Gastroesophageal sphincter (tissue), 4 donors: Measurements from ENCODE around the gene GJB3. TPM values are rescaled to one million over a fixed set of nuclear protein-coding genes. Genes with fewer than 3 reads are reported as not detected.

ENCODE experiments used
- ATAC-seq: fragments of 150-250 bp; one replicate; pipeline ENCODE4 v1.9.1; 2016; ENCODE audit warnings: mild to moderate bottlenecking, moderate library complexity
- H3K27ac ChIP-seq, 4 donors: fragments of 200-600 bp; sonication (generic) in 3 of 4; 1 replicate in 3 of 4; 2 replicates in 1 of 4; pipeline ENCODE4 v1.5.1; 2016 to 2019
- H3K27me3 ChIP-seq: fragments of 200-600 bp; sonication (generic); one replicate; pipeline ENCODE4 v1.5.1; 2019
- H3K36me3 ChIP-seq, 2 donors: fragments of 200-600 bp; sonication (generic); one replicate each; pipeline ENCODE4 v1.5.1; 2019; ENCODE audit warnings: control low read depth in 1 of 2
- H3K4me1 ChIP-seq, 3 donors: fragments of 200-600 bp; sonication (generic); 1 replicate in 2 of 3; 2 replicates in 1 of 3; pipeline ENCODE4 v1.5.1; 2016 to 2019; ENCODE audit warnings: control low read depth in 2 of 3
- H3K4me3 ChIP-seq, 2 donors: fragments of 200-600 bp; sonication (generic); one replicate each; pipeline ENCODE4 v1.5.1; 2019; ENCODE audit warnings: mild to moderate bottlenecking in 1 of 2, moderate library complexity in 1 of 2
- H3K9me3 ChIP-seq, 3 donors: fragments of 200-600 bp; sonication (generic); one replicate each; pipeline ENCODE4 v1.5.1; 2017 to 2019; ENCODE audit warnings: control low read depth in 2 of 3
- EP300 ChIP-seq: sonication (generic); formaldehyde crosslinking; IDR thresholded peaks from one replicate; pipeline ENCODE4 v1.6.1; 2017; ENCODE audit warnings: antibody characterized with exemption, mild to moderate bottlenecking
- POLR2A ChIP-seq, 2 donors: fragments of 450-650 bp; IDR thresholded peaks; one replicate each; pipeline ENCODE4 v1.6.1; 2017; ENCODE audit warnings: antibody characterized with exemption in 2 of 2, mild to moderate bottlenecking in 2 of 2, moderate library complexity in 1 of 2
- POLR2AphosphoS5 ChIP-seq: sonication (generic); formaldehyde crosslinking; IDR thresholded peaks from one replicate; pipeline ENCODE4 v1.6.1; 2017; ENCODE audit warnings: antibody characterized with exemption
- WGBS, 2 donors: methylation state at CpG; one replicate each; pipeline ENCODE4 v1.1.5; 2018; ENCODE audit warnings: low coverage in 1 of 2; 5-methylcytosine and 5-hydroxymethylcytosine counted together
- total RNA-seq, 4 donors: library from RNA; depleted of rRNA; stranded (reverse); fragments of >200 nt; gene quantifications; one replicate each; pipeline ENCODE4 v1.1.0, GENCODE V29; 2016
- TF ChIP-seq, protein P1 (sequence below), 4 experiments: fragments of 200-600 bp in 2 of 4; fragments of 450-650 bp in 2 of 4; sonication (generic) in 1 of 4; IDR thresholded peaks; one replicate each; pipeline ENCODE4 v1.5.1; 2017 to 2019; ENCODE audit warnings: antibody characterized with exemption in 4 of 4, mild to moderate bottlenecking in 2 of 4, moderate library complexity in 2 of 4

The GJB3 gene
- total RNA-seq, 4 donors from 2014 or later = 1.1 to 6.4 TPM; not detected in 2

DNA sequence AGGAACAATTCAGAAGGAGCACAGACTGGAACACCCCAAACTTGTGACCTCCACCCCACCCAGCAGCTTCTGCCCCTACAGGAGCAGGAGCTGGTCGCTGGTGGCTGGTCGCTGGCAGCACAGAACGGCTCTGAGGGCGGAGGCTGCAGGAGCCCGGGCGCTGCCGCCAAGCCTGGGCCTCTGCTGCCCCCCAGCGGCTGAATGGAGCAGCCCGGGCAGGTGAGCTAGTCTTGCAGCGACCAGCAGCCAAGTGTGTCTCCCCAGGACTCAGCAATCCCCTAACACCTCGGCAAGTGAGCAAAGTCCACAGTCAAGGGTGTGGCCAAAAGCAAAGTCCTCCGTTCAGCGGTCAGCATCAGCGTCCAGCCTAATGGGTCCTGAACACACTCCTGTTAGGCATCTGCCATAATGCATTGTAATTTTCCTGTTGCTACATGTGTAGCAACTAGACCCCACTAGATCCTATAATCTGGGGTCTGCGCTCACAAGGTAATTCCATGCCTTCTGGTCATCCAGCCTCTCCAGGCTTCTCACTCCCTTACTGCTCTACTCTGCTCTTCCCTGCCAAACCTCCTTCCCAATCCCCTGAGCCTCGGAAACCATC is 38.2 kb upstream of the GJB3 start:
- H3K27ac ChIP-seq = no peak overlapping the region
- H3K4me3 ChIP-seq = no peak overlapping the region
- peak; percentile 72 for ATAC-seq
- no peaks in the 10 kb centered on the region for H3K36me3 ChIP-seq
- H3K9me3 ChIP-seq = no peaks in the 10 kb centered on the region
- H3K4me1 ChIP-seq = peaks cover 0 to 5% (median 0%) of the 10 kb centered on the region in 3 donors
- TF ChIP-seq, protein P1, sequence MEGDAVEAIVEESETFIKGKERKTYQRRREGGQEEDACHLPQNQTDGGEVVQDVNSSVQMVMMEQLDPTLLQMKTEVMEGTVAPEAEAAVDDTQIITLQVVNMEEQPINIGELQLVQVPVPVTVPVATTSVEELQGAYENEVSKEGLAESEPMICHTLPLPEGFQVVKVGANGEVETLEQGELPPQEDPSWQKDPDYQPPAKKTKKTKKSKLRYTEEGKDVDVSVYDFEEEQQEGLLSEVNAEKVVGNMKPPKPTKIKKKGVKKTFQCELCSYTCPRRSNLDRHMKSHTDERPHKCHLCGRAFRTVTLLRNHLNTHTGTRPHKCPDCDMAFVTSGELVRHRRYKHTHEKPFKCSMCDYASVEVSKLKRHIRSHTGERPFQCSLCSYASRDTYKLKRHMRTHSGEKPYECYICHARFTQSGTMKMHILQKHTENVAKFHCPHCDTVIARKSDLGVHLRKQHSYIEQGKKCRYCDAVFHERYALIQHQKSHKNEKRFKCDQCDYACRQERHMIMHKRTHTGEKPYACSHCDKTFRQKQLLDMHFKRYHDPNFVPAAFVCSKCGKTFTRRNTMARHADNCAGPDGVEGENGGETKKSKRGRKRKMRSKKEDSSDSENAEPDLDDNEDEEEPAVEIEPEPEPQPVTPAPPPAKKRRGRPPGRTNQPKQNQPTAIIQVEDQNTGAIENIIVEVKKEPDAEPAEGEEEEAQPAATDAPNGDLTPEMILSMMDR (IDR thresholded peaks at IDR 0.05) = peak in 3 of 4 experiments; percentile 75 to 97 (median 76)
- TF ChIP-seq POLR2A (IDR thresholded peaks at IDR 0.05) = no peak
- WGBS, 2 donors = 6 to 38% methylated on average over 6 to 13 of the region's 16 CpGs
- peaks cover 52% of the 10 kb centered on the region for H3K27me3 ChIP-seq

DNA sequence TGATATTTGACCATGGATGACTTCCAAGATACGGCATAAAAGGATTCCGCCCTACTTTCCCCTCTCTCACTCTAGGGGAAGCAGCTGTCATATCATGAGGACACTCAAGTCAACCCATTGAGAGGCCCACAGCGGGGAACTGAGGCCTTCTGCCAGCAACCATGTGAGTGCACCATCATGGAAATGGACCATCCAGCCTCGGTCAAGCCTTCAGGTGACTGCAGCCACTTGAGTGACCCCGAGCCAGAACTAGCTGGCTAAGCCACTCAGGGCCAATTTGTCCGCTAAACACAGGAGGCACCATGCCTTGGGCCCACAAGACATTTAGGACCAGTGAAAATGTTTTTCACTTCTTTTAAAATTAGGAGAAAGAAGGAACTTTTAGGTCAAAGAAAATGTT is 37.2 kb upstream of the GJB3 start:
- H3K27me3 ChIP-seq = peaks cover 54% of the 10 kb centered on the region

GRCh38 chr1:34744851-34745250 is 36.2 kb upstream of the GJB3 start:
- no peak for TF ChIP-seq EP300
- no peak for TF ChIP-seq POLR2AphosphoS5
- peaks cover 43% of the 10 kb centered on the region for H3K27me3 ChIP-seq
- ATAC-seq = no peak
- no peaks in the 10 kb centered on the region for H3K36me3 ChIP-seq
- H3K9me3 ChIP-seq = no peaks in the 10 kb centered on the region
- H3K4me1 ChIP-seq = peaks cover 0 to 5% (median 0%) of the 10 kb centered on the region in 3 donors
- no peak overlapping the region for H3K27ac ChIP-seq
- WGBS, 2 donors = 80 to 90% methylated on average over 1 of the region's 3 CpGs
- H3K4me3 ChIP-seq = no peak overlapping the region

More for the DNA sequence above, 37.2 kb upstream of the GJB3 start:
- H3K27ac ChIP-seq = no peak overlapping the region
- H3K9me3 ChIP-seq = no peaks in the 10 kb centered on the region
- no peaks in the 10 kb centered on the region for H3K36me3 ChIP-seq
- no peak overlapping the region for H3K4me3 ChIP-seq
- peaks cover 0 to 5% (median 0%) of the 10 kb centered on the region in 3 donors for H3K4me1 ChIP-seq
- no peak for ATAC-seq
- TF ChIP-seq, protein P1 (IDR thresholded peaks at IDR 0.05) = no peak
- TF ChIP-seq POLR2AphosphoS5 (no peak), POLR2A (IDR thresholded peaks at IDR 0.05) (no peak), EP300 (no peak)
- 63 to 84% methylated on average over 2 to 5 of the region's 6 CpGs for whole genome bisulfite sequencing, 2 donors

DNA sequence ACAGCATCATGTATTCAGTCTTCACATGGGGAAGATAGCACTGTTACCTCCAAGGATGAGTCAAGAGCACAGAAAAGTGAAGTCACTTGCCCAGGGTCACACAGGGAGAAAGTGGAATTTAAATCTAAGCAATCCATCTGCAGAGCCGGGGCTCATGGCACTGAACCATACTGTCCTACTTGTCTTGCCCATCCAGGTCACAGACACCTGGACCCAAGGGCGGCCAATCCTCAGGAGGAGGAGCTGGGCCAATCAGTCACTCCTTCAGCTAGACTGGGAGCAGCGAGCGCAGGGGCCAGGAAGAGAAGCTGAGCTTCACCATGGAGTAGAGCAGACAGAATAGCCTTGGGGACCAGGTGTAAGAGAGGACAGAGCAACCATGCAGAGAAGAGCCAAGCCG is 35.3 kb upstream of the GJB3 start:
- no CpG with 5 or more reads among the region's 5 CpGs for WGBS, 2 donors
- Histone ChIP-seq H3K27me3 (peaks cover 41% of the 10 kb centered on the region), H3K4me1 (peaks cover 0 to 5% (median 0%) of the 10 kb centered on the region in 3 donors), H3K4me3 (no peak overlapping the region), H3K9me3 (no peaks in the 10 kb centered on the region), H3K27ac (no peak overlapping the region), H3K36me3 (no peaks in the 10 kb centered on the region)
- ATAC-seq = no peak
- TF ChIP-seq POLR2A (IDR thresholded peaks at IDR 0.05) (no peak), EP300 (no peak), POLR2AphosphoS5 (no peak)
- TF ChIP-seq, protein P1 (IDR thresholded peaks at IDR 0.05) = no peak

DNA sequence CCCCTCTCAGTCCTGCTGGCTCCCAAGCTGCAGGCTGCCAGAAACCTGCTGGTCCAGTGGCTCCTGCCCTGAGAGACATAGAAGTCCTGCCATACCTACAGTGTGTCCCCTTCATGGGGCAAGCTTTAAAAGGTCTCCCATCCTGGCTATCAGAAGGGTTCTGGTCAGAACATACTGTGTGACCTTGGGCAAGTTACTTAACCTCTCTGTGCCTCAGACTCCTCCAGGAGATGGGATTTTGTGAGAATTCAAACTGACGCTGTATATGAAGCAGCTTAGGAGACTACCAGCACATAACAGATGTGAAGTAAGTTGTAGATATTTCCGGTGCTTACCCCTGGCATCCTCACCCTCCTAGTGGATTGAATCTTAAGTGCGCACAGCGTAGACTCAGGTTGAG is 34.9 kb upstream of the GJB3 start:
- no peak for ATAC-seq
- no peak overlapping the region for H3K27ac ChIP-seq
- TF ChIP-seq POLR2A (IDR thresholded peaks at IDR 0.05) (no peak), EP300 (no peak), POLR2AphosphoS5 (no peak)
- TF ChIP-seq, protein P1 (IDR thresholded peaks at IDR 0.05) = no peak
- H3K9me3 ChIP-seq = no peaks in the 10 kb centered on the region
- peaks cover 45% of the 10 kb centered on the region for H3K27me3 ChIP-seq
- WGBS, 2 donors = 83% methylated on average over 4 of the region's 4 CpGs; no CpG with 5 or more reads in 1 of the 2 donors
- no peaks in the 10 kb centered on the region for H3K36me3 ChIP-seq
- no peak overlapping the region for H3K4me3 ChIP-seq
- H3K4me1 ChIP-seq = peaks cover 0 to 5% (median 0%) of the 10 kb centered on the region in 3 donors
